CD4-positive, alpha-beta T cell treated with Interleukin-6 at 100 ng/mL for 8 hours (primary cell): ENCODE results near the gene CTTN.

ENCODE experiments used
- DNase-seq: peaks from one replicate; pipeline ENCODE4 v3.0.0-alpha.2; 2020; ENCODE audit warnings: mixed read lengths, low spot score

The CTTN gene

DNA sequence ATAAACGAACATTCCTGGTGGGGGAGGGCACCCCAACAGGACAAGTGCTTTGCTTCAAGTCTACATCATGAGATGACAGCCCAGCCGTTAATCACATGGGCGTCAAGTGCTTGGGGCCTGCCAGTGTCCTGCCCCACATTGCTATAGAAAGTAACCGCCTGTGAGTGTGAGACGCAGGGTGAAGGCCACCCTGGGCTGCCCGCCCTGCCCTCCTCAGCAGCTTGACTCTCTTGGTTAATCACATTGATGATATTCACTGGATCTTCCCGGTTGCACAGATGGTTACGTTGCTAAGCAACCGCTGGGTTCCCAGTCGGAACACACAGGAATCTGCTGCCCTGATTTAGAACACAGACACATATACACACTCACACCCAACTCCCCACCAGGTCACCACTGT is 79.3 kb downstream of the CTTN start:
- DNase-seq, result no peak

GRCh38 chr11:70478166-70478890 is 80.0 kb downstream of the CTTN start:
- DNase-seq, result no peak

DNA sequence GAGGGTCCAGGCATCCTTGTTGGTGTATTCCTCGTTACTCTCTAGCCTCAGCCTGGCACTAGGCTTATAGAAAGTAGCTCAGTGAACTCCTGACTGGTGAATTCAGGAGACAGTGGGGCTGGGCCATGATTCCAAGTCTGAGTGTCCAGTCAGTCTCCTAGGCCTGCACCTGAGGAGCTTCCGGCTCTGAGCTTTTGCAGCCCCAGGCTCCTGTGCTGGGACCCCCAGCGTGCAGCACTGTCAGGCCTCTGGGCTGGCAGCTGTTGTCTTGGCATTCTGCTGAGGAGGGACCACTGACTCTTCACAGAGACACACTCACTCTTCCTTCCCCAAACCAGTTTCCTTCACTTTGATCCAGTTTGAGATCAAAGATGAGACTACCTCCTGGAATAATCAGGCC is 82.4 kb downstream of the CTTN start:
- no peak for DNase-seq

- no peak for DNase-seq
Measured at GRCh38 chr11:70481625-70482528, 83.5 kb downstream of the CTTN start.

GRCh38 chr11:70482529-70482917 is 84.2 kb downstream of the CTTN start:
- DNase-seq, result no peak

- no peak for DNase-seq
Measured at GRCh38 chr11:70483077-70483861, 84.9 kb downstream of the CTTN start.

DNA sequence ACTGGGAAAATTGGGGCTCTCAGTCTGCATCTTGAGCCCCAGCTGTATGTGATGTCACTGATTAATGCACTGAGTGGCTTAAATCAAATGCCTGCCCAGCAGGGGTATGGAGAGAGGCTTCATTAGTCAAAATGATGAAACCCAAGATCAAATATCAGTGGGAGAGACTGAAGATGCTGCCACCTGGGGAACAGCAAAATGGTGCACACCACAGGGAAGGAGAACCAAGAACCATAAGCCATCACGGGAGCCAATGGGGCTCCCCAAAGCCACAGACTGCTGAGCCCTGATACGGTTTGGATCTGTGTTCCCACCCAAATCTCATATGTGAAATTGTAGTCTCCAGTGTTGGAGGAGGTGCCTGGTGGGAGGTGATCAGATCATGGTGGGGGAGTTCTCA is 85.6 kb downstream of the CTTN start:
- DNase-seq, result no peak

DNA sequence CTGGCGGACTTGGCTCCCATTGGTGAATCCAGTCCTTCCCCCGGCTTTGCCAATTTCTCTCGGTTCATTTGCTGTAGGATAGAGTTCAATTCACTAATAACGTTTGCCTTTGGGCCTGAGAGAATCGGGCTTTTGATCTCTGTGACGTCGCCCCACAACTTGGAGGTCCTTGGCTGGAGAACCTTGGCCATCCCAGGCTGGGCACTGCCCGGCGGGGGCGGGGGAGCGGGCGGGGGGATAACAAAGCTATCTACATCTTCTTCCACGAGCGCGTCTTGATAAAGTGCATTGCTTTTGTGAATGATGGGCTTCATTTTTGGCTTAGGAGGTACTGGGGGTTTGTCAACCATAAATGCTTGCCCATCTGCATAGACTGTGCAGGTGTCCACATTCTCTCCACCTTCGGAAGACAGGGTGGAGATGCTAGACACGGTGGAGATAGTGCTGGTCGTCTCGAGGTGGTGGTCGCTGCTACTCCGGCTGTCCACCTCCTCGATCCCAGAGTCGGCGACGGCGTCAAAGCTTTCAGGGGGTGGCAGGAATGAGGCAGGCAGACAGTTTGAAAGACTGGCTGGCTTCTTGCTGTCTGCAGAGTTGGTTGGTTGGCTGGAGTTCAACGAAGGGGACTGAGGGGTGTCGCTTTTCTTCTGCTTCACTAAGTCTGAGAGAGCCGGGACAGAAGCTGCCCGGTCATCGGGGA is 87.1 kb downstream of the CTTN start:
- no peak for DNase-seq

DNA sequence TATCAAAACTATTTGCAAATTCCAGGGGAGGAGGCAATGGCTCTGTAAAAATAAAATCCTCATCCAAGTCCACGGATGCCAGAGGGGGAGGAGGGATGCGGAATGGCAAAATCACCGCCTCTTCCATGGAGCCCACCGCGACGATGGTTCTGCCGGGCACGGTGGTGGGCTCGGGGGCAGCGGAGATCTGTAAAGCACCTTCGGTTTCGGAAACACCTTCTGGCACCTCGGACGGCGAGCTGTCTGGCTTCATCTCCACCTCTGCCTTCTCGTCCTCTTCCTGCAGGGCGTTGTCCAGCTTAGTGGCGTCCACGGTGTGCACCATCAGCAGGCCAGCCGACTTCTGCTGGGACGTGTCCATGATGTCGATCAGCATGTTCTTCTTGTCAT is 87.7 kb downstream of the CTTN start:
- DNase-seq, result no peak
